HG03432 (cell line): ENCODE results near the gene MAPK8IP1.

Source experiments
- ATAC-seq: cut with Tn5 transposase; IDR thresholded peaks from one replicate; pipeline ENCODE4 v1.9.1; 2021; ENCODE audit warnings: mild to moderate bottlenecking, moderate library complexity; ENCODE audit not compliant: unreplicated experiment

Gene MAPK8IP1

GRCh38 chr11:45936511-45937054 is 51.1 kb downstream of the MAPK8IP1 start:
- no peak for ATAC-seq

- no peak for ATAC-seq
Measured at GRCh38 chr11:45937916-45938315, 52.5 kb downstream of the MAPK8IP1 start.

- ATAC-seq: no peak
Measured at GRCh38 chr11:45939836-45940235, 54.4 kb downstream of the MAPK8IP1 start.

- ATAC-seq: no peak
Measured at GRCh38 chr11:45941285-45941684, 55.8 kb downstream of the MAPK8IP1 start.

- ATAC-seq: no peak
Measured at GRCh38 chr11:45942381-45942780, 56.9 kb downstream of the MAPK8IP1 start.

GRCh38 chr11:45945397-45945999 is 60.0 kb downstream of the MAPK8IP1 start:
- ATAC-seq: no peak

GRCh38 chr11:45947885-45948284 is 62.4 kb downstream of the MAPK8IP1 start:
- no peak for ATAC-seq

GRCh38 chr11:45948356-45948755 is 62.9 kb downstream of the MAPK8IP1 start:
- no peak for ATAC-seq

GRCh38 chr11:45949992-45950407 is 64.5 kb downstream of the MAPK8IP1 start:
- no peak for ATAC-seq
